PC-9 (cell line): ENCODE measurements around the gene CES5A. TPM values are rescaled to one million over a fixed set of nuclear protein-coding genes. Genes with fewer than 3 reads are reported as not detected.

Source experiments
- BruUV-seq: library from RNA; stranded (reverse); fragments of 400-500 nt; replicated peaks from 2 replicates; lab custom pipeline; 2021; lab: Mats Ljungman, UMichigan
- CTCF ChIA-PET: fragments of 300-600 bp; sonication (Branson Sonifier 250); formaldehyde crosslinking; loops from one replicate; lab custom pipeline; 2022; ENCODE audit warnings: antibody characterized with exemption; lab: Charles Lee
- POLR2A ChIA-PET: fragments of 300-600 bp; sonication (Branson Sonifier 250); formaldehyde crosslinking; loops from one replicate; lab custom pipeline; 2022; ENCODE audit warnings: antibody characterized with exemption; ENCODE audit not compliant: unreplicated experiment; lab: Charles Lee
- DNase-seq, 2 experiments: peaks; one replicate each; pipeline versions ENCODE4 v3.0.0 to v3.0.0-alpha.2; 2015 to 2022; ENCODE audit warnings: mixed read lengths in 1 of 2
- H2AFZ ChIP-seq: fragments of 200-600 bp; sonication (generic); 2 replicates; pipeline ENCODE4 v1.8.1; 2017; ENCODE audit warnings: antibody characterized with exemption
- H3F3A ChIP-seq: fragments of 200-600 bp; sonication (generic); 2 replicates; pipeline ENCODE4 v1.8.1; 2017; ENCODE audit warnings: antibody characterized with exemption, mild to moderate bottlenecking, low read depth; ENCODE audit not compliant: insufficient read depth
- H3K27ac ChIP-seq: fragments of 200-600 bp; sonication (generic); 2 replicates; pipeline ENCODE4 v1.6.1; 2016; ENCODE audit warnings: mixed run types
- H3K27me3 ChIP-seq: fragments of 200-600 bp; sonication (generic); 2 replicates; pipeline ENCODE4 v1.6.1; 2016; ENCODE audit warnings: low read depth, mixed run types; ENCODE audit not compliant: insufficient read depth
- H3K36me3 ChIP-seq: fragments of 200-600 bp; sonication (generic); 2 replicates; pipeline ENCODE4 v1.6.1; 2016; ENCODE audit warnings: low read depth, mixed run types
- H3K4me1 ChIP-seq: fragments of 200-600 bp; sonication (generic); replicated peaks from 2 replicates; pipeline ENCODE4 v1.6.1; 2016; ENCODE audit warnings: mixed run types; ENCODE audit not compliant: insufficient read depth
- H3K4me2 ChIP-seq: fragments of 200-600 bp; sonication (generic); 2 replicates; pipeline ENCODE4 v1.6.1; 2017; ENCODE audit warnings: mixed run types
- H3K4me3 ChIP-seq: fragments of 200-600 bp; sonication (generic); 2 replicates; pipeline ENCODE4 v1.6.1; 2016; ENCODE audit warnings: mixed run types
- H3K79me2 ChIP-seq: fragments of 200-600 bp; sonication (generic); 2 replicates; pipeline ENCODE4 v1.6.1; 2017; ENCODE audit warnings: low read depth, mixed run types
- H3K9me2 ChIP-seq: fragments of 200-600 bp; sonication (generic); 2 replicates; pipeline ENCODE4 v1.8.1; 2017; ENCODE audit warnings: mild to moderate bottlenecking; ENCODE audit not compliant: insufficient read depth
- H3K9me3 ChIP-seq: fragments of 200-600 bp; sonication (generic); 2 replicates; pipeline ENCODE4 v1.8.1; 2016; ENCODE audit warnings: low read depth; ENCODE audit not compliant: insufficient read depth
- H4K20me1 ChIP-seq: fragments of 200-600 bp; sonication (generic); 2 replicates; pipeline ENCODE4 v1.8.1; 2017; ENCODE audit not compliant: insufficient read depth
- EZH2 ChIP-seq: fragments of 200-600 bp; sonication (generic); IDR thresholded peaks from 2 replicates; pipeline ENCODE4 v1.8.0; 2017; ENCODE audit warnings: antibody characterized with exemption, low read depth
- intact Hi-C: fragments of 100-400 bp; cut with micrococcal nuclease; formaldehyde crosslinking; loops from one replicate; pipeline ENCODE4 v1.10.0; 2022; ENCODE audit not compliant: unreplicated experiment
- total RNA-seq: library from RNA; stranded (reverse); gene quantifications from 2 replicates; pipeline ENCODE4 v1.2.3, GENCODE V29; 2021
- TF ChIP-seq, protein P1 (sequence below): fragments of 200-600 bp; sonication (generic); conservative IDR thresholded peaks from 2 replicates; pipeline ENCODE4 v1.6.1; 2017; ENCODE audit warnings: mixed run types, antibody characterized with exemption, mild to moderate bottlenecking, moderate library complexity

The CES5A gene
- total RNA-seq, 1 experiment from 2014 or later, result not detected

- CTCF ChIA-PET, result no interaction called here
- H3K36me3 ChIP-seq, result no peaks in the 10 kb centered on the region
- no TSS peak for BruUV-seq
- POLR2A ChIA-PET, result no interaction called here
- no peak overlapping the region for H3K27ac ChIP-seq
- DNase-seq, result no peak
- intact Hi-C loops, result no loop called here
- no peaks in the 10 kb centered on the region for H3K9me2 ChIP-seq
- peaks cover 51% of the 10 kb centered on the region for H3K27me3 ChIP-seq
- no peaks in the 10 kb centered on the region for H3K79me2 ChIP-seq
- no peak overlapping the region for H3K4me3 ChIP-seq
- no peak for TF ChIP-seq EZH2
- TF ChIP-seq, protein P1, sequence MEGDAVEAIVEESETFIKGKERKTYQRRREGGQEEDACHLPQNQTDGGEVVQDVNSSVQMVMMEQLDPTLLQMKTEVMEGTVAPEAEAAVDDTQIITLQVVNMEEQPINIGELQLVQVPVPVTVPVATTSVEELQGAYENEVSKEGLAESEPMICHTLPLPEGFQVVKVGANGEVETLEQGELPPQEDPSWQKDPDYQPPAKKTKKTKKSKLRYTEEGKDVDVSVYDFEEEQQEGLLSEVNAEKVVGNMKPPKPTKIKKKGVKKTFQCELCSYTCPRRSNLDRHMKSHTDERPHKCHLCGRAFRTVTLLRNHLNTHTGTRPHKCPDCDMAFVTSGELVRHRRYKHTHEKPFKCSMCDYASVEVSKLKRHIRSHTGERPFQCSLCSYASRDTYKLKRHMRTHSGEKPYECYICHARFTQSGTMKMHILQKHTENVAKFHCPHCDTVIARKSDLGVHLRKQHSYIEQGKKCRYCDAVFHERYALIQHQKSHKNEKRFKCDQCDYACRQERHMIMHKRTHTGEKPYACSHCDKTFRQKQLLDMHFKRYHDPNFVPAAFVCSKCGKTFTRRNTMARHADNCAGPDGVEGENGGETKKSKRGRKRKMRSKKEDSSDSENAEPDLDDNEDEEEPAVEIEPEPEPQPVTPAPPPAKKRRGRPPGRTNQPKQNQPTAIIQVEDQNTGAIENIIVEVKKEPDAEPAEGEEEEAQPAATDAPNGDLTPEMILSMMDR, result no peak
- H3K9me3 ChIP-seq, result no peaks in the 10 kb centered on the region; the same call in 1 of the 2 replicates
- no peaks in the 10 kb centered on the region for H4K20me1 ChIP-seq
- H3K4me2 ChIP-seq, result no peak overlapping the region
- no peak overlapping the region for H2AFZ ChIP-seq
- no peaks in the 10 kb centered on the region for H3K4me1 ChIP-seq
- H3F3A ChIP-seq, result no peaks in the 10 kb centered on the region
Measured at GRCh38 chr16:55905651-55906050, 30.5 kb upstream of the CES5A start.

GRCh38 chr16:55901566-55902217 is 26.5 kb upstream of the CES5A start:
- Histone ChIP-seq H3K27ac (no peak overlapping the region), H3K9me3 (no peaks in the 10 kb centered on the region; the same call in 1 of the 2 replicates), H3K4me1 (no peaks in the 10 kb centered on the region), H3K4me3 (no peak overlapping the region), H4K20me1 (no peaks in the 10 kb centered on the region), H2AFZ (no peak overlapping the region), H3K9me2 (no peaks in the 10 kb centered on the region), H3K79me2 (no peaks in the 10 kb centered on the region), H3F3A (no peaks in the 10 kb centered on the region), H3K4me2 (no peak overlapping the region), H3K36me3 (no peaks in the 10 kb centered on the region), H3K27me3 (peaks cover 34% of the 10 kb centered on the region)
- TF ChIP-seq, protein P1, result no peak
- no peak for TF ChIP-seq EZH2
- no TSS peak for BruUV-seq
- no peak for DNase-seq
- ChIA-PET POLR2A (no interaction called here), CTCF (no interaction called here)
- intact Hi-C loops, result no loop called here

- CTCF ChIA-PET, result no interaction called here
- no peak overlapping the region for H2AFZ ChIP-seq
- H3F3A ChIP-seq, result no peaks in the 10 kb centered on the region
- no peaks in the 10 kb centered on the region for H3K4me1 ChIP-seq
- no peak for TF ChIP-seq EZH2
- TF ChIP-seq, protein P1, result no peak
- no peaks in the 10 kb centered on the region for H3K79me2 ChIP-seq
- no peaks in the 10 kb centered on the region for H3K9me3 ChIP-seq
- no TSS peak for BruUV-seq
- no peak overlapping the region for H3K4me2 ChIP-seq
- no peak overlapping the region for H3K27ac ChIP-seq
- no peaks in the 10 kb centered on the region for H3K9me2 ChIP-seq
- no peak overlapping the region for H3K4me3 ChIP-seq
- POLR2A ChIA-PET, result no interaction called here
- no peak for DNase-seq
- H4K20me1 ChIP-seq, result no peaks in the 10 kb centered on the region
- no peaks in the 10 kb centered on the region for H3K36me3 ChIP-seq
- intact Hi-C loops, result no loop called here
- H3K27me3 ChIP-seq, result peaks cover 26% of the 10 kb centered on the region
Measured at GRCh38 chr16:55900616-55901393, 25.6 kb upstream of the CES5A start.
